ENCODE data around the gene SKIC2.
A peak's percentile ranks its signal among the peaks of the same experiment; 100 is the strongest.

The SKIC2 gene

GRCh38 chr6:31958412-31958740, 599 bp upstream of the SKIC2 start:
- peak; percentile 36 for DNase-seq (ENCODE audit: low spot score)
- no peak for TF ChIP-seq CTCF (IDR thresholded peaks at IDR 0.05; ENCODE audit: extremely low read depth, insufficient read depth, missing control alignments)
- in situ Hi-C loops (cut with MboI; ENCODE audit: low pct_unique_long_range_greater_than_20kb, low sequenced_read_pairs, unreplicated experiment) = no loop called here

GRCh38 chr6:31961616-31962015, 2.6 kb downstream of the SKIC2 start:
- no peak for DNase-seq (ENCODE audit: low spot score)
- in situ Hi-C loops (cut with MboI; ENCODE audit: low pct_unique_long_range_greater_than_20kb, low sequenced_read_pairs, unreplicated experiment) = no loop called here
- no peak for TF ChIP-seq CTCF (IDR thresholded peaks at IDR 0.05; ENCODE audit: extremely low read depth, insufficient read depth, missing control alignments)

GRCh38 chr6:31963921-31964320, 4.9 kb downstream of the SKIC2 start:
- in situ Hi-C loops (cut with MboI; ENCODE audit: low pct_unique_long_range_greater_than_20kb, low sequenced_read_pairs, unreplicated experiment) = no loop called here
- TF ChIP-seq CTCF (IDR thresholded peaks at IDR 0.05; ENCODE audit: extremely low read depth, insufficient read depth, missing control alignments) = no peak
- no peak for DNase-seq (ENCODE audit: low spot score)

GRCh38 chr6:31965700-31966099, 6.7 kb downstream of the SKIC2 start:
- no peak for DNase-seq (ENCODE audit: low spot score)
- no peak for TF ChIP-seq CTCF (IDR thresholded peaks at IDR 0.05; ENCODE audit: extremely low read depth, insufficient read depth, missing control alignments)
- in situ Hi-C loops (cut with MboI; ENCODE audit: low pct_unique_long_range_greater_than_20kb, low sequenced_read_pairs, unreplicated experiment) = no loop called here

- TF ChIP-seq CTCF (IDR thresholded peaks at IDR 0.05; ENCODE audit: extremely low read depth, insufficient read depth, missing control alignments) = no peak
Observed at GRCh38 chr6:31966506-31966905, 7.5 kb downstream of the SKIC2 start.

GRCh38 chr6:31966997-31967925, 8.3 kb downstream of the SKIC2 start:
- DNase-seq (ENCODE audit: low spot score) = no peak
- TF ChIP-seq CTCF (IDR thresholded peaks at IDR 0.05; ENCODE audit: extremely low read depth, insufficient read depth, missing control alignments) = no peak
- in situ Hi-C loops (cut with MboI; ENCODE audit: low pct_unique_long_range_greater_than_20kb, low sequenced_read_pairs, unreplicated experiment) = no loop called here

More at GRCh38 chr6:31966506-31966905, 7.5 kb downstream of the SKIC2 start:
- DNase-seq (ENCODE audit: low spot score) = no peak
- in situ Hi-C loops (cut with MboI; ENCODE audit: low pct_unique_long_range_greater_than_20kb, low sequenced_read_pairs, unreplicated experiment) = no loop called here
